OCI-M1 (cell line): ENCODE results near the gene CHMP1B.
"Not testable (repeated sequence)": the region's sequence is repeated elsewhere in the genome, so short reads cannot be mapped to it uniquely, and the experiment has no call there.

Experiments
- DNase-seq: peaks from one replicate; lab custom pipeline; 2025; lab: John Stamatoyannopoulos, UW

The CHMP1B gene

DNA sequence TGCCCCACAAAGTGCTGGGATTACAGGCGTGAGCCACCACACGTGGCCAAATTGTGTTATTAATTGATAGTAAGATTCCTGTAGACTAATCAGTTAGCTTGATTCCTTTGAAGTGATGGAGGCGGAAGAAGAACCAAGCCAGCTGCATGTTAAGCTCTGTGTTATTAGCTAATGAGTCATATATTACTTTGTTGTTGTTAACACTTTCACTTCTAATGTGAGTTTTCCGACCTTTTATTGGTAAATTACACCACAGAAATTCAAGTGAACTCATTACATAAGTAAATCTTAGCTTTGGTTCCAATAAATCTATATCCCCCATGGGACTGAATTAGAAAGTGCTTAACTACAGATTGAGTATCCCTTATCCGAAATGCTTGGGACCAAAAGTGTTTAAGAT, 20.3 kb downstream of the CHMP1B start:
- no peak for DNase-seq

DNA sequence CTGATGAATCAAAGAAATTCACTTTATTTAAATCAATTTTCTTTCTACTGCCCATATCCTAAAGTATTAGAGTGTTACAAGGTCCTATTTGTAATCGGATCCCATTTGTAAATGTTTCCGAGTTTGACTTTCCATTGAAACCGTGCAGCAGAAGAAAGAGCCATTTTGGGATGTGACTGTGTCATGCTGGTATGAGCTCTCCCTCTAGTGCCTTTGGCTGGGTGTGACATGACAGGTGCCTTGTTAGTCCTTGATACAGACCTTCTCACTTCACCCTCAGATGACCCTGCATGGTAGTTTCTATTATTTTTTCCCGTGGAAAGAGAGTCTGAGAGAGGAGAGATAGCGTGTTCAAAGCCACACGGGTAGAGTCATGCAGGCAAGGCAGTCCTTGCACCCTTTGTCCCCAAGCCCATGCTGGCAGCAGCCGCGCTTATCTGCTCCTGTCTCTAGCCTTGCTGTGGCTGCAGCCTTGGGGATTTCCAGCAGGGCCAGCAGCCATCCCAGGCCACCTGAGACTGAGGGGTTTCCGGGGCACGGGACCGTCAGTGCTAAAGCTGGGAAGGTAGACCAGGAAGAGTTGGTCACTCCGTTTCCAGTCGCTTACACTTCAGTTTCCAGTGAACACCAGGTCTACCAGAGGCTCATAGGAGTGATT, 21.4 kb downstream of the CHMP1B start:
- peak; percentile 61 for DNase-seq

DNA sequence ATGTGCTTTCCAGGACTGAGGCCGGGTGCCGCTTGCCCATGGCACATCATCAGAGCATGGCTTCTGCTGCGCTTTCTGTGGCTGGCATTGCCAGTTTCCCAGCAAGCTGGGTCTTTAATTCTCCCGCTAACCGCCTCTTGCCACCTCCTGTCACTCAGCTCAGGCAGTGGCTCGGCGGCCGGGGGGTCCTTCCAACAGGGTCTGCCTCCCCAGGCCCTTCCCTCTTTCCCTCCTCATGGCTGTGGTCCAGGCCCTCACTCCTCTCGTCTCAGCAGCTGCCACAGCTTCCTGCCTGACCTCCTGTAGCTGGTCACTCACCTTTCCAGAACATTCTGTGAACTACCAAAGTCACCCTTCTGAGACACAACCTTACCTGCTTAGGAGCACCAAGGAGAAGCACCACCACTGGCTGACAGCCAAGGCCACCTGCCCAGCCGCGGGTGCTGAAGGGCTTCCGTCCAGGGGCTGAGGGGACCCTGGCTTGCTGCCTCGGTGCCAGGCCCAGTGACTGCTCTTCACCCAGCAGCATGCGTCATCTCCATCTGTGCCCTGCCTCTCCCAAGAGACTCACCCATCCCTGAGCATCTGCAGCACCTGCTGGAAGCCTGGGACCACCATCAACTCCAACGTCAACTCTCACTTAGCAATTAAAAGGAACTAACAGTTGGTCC, 22.6 kb downstream of the CHMP1B start:
- DNase-seq = no peak

DNA sequence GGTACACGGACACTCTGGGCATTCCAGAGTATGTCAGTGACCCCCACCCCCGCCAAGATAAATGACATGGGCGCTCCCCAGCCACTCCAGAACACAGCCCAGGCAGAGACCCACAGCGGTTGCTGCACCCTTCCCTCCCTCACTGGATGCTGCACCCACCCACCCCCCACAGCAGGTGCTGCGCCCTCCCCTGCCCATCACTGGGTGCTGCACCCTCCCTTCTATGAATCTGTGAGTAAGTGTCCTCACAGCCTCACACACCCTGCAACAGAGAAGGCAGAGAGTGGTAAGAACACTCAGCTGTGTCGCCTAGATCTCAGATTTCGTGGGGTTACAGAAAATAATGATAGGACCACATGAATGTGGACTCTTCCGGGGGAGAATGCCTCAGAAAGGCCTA, 23.5 kb downstream of the CHMP1B start:
- no peak for DNase-seq

DNA sequence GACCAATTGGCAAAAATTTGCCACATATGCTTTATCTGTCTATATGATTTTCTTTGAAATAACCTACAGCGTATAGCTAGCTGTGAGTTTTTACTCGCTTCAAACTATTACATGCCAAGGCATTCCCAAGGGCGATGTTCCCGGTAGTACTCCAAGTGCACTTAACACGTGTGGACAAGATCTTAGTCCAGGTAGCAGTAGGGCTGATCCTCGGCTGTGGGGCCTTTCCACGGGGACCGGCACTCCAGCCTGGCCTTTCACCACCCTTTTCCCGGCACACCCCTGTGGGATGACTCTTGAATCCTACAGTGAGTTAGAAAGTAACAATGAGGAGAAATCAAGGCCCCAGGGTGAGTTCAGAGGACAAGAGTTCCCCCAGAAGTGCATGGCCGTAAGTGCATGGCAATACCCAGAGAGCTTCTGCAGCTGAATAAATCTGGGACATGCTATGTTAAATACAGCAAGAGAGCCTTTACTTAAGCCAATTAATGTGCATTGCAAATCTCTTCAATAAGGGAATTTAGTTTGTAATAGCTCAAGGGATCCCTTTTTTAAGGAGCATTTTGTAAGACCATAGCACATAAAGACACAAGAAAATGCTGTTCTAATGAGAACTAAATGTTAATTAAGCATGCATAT, 26.4 kb downstream of the CHMP1B start:
- DNase-seq = no peak

DNA sequence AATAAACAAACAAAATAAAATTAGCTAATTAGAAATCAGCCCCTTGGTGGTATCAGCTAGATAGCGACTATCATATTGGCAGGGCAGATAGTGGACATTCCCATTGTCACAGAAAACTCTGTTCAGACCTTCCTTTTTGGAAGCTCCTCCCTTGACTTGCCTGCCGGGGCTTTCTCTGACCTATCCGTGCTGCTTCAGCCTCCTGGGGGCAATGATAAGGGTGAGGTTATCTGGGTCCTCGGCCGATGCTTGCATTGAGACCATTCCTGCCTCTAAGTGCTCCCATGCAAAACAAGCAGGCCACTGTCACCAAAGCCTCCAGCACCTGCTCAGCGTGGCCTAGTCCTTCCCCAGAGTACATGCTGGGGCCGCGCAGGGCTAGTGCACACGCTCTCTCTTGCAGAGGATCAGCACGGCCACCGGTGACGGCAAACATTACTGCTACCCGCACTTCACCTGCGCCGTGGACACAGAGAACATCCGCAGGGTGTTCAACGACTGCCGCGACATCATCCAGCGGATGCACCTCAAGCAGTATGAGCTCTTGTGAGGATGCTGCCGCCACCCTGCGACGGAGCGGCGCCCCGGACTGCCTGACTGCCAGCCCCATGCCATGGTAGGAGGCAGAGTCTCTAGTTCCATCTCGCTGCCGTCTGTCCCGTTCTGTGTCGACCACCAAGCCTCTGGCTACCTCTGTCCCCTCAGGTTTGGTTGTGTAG, 29.5 kb downstream of the CHMP1B start:
- peak; percentile 79 for DNase-seq

DNA sequence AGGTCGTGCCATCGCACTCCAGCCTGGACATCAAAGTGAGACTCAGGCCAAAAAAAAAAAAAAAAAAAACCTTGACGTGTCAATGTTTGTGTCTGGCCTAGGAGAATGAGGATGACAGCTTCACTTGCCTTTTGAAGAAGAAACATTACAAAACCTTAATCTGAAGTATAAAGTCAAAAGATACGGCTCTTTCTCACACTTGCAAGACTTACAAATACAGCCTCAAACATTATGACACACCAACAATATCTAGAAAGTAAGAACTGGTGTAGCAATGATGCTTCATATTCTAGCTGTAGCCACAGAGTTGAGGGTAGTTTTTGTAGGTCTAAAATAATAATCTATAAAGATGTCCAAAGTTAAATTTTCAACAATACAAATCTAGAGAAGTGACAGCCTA, 31.4 kb downstream of the CHMP1B start:
- DNase-seq = no peak

DNA sequence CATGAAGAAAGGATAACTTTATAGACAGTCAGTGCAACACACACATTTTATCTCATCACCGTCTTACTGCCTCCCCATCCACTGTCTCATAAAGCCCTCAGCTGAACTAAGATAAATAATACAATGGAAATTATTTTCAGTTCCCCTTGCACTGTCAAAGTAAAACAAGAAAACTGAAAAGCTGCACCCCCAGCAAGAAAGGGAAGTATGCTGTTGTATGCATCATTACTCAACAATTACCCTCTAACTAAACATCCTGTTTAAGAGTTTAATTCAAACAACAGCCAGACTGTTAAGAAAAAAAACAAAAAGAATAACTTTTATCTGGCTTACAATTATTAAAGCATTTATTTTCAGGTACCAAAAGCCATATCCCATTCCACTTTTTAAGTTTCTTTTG, 31.9 kb downstream of the CHMP1B start:
- DNase-seq = peak; percentile 26

DNA sequence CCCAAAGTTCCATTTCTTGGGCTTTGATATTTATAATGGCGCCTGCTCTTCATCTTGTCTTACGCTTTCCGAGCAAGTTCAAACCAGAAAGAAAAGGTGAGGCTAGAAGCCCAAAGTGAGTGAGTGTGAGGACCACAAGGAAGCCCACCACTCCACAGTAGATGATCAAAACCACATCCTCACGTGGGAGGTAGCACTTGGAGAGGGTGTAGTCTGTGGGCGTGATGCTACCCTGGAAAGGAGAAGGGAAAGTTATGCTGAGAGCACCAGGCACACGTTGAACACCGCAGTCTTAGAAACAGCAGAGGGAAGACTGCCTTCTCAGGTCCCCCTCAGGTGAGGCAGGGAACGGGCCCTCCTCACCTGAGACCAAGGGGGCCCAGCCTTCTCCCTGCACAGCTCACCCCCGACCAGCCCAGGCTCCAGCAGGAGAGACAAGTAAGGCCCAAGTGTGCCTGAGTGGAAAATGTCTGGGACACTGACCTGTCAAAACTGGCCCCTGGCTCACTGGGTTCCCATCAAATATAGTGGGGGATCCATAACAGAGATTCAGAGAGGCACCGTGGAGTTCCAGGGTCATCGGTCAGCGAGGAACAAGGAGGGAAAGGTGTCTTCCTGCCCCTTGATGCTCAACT, 33.3 kb downstream of the CHMP1B start:
- no peak for DNase-seq

DNA sequence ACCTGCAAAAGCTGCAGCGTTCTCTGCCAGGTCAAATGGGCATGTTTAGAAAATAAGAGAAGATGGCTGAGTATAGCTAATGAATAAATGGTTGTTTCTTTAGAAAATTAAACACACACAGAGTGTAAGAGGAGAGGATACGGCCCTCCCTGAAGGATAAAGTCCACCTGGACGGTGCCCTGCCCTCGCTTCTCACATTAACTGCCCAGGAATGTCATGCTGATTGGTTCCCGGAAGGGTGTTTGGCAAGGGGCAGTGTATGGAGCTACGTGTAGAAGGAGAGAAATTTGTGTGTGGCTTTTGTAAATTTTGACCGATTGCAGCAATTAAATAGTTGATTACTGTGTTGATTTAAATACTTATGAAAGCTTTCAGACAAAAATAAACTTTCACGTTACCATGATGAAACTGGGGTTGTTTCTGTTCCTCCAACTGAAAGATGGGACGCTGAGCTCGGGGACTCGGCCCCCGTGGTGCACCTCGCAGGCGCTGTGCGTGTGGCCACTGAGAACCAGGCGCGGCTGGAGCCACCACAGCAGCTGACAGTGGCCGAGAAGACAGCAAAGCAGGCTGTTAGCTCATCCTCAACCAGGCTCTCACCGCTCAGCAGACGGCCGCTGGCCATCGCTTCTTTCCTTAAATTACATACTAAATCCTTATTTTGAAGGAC, 34.2 kb downstream of the CHMP1B start:
- no peak for DNase-seq

DNA sequence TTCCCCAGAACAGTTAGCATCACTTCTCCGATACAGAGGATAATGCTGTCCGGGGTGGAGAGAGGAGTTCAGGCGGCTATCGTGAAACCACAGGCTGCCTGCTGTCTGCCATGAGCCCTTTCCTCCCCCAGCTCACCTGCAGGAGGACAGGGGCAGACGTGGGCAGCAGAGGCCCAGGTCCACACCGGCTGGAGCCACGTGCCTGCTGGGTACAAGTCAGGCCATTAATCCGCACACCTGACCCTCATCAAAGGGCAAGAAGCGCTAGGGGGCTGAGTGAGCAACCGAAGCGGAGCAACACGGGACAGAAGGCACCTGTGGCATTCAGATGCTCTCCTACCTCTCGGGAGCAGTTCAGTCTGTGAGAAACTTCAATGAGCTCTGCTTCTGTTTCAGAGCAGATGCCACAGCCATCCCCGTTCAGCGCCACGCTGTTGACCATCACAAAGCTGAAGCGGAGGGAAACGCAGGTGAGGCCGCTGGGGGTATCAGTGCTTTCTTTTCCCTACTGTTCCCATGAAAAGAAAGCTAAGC, 35.4 kb downstream of the CHMP1B start:
- DNase-seq = no peak

DNA sequence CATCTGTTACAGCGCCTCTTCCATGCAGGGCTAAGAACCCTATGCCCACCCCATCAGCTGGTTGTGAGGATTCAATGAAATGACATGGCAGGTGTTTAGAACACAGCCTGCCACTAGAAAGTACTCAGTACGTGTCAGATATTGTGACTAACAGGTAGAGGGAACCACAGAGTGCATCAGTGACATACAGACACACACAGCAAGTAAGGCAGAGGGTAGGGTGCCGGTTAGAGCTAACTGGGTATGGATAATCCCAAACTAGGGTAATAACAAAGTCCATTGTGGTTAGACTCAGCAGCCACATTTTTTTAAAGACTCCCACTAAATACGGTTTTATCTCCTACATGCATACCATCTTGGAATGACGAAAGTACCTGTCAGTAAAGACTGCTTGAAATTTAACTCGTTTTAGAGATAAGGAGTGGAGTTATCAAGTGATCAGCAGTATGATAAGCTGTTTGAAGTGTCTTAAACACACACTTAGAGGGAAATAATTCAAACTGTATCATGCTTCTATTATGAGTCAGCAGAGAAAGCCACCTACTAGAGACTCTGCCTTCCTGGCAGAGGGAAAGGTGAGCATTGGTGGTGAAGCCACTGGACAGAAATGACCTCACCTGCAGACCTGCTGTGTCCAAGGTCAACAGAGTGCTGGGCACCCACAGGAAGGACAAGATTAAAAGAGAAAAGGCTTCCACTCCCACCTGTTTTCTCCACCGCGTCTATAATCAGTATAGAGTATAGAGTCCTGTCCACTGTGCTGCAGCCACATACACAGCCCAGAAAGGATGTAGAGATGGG, 36.3 kb downstream of the CHMP1B start:
- DNase-seq = no peak

DNA sequence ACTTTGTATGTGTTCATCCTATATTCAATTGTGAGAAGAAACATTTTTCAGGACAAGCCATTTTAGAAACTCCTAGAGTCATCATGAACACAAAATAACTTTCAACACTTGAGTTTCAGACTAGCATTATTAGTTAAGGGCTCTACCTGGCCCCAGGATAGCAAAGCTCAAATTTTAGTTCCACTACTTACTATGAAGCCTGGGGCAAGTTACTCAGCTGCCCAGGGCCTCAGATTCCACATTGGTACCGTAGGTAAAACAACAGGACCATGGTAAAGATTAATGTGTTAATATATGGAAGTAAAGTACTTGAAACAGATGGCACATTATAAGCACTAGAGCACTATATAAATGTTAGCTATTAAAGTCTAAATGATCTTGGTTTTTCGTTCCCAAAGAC, 37.5 kb downstream of the CHMP1B start:
- no peak for DNase-seq

DNA sequence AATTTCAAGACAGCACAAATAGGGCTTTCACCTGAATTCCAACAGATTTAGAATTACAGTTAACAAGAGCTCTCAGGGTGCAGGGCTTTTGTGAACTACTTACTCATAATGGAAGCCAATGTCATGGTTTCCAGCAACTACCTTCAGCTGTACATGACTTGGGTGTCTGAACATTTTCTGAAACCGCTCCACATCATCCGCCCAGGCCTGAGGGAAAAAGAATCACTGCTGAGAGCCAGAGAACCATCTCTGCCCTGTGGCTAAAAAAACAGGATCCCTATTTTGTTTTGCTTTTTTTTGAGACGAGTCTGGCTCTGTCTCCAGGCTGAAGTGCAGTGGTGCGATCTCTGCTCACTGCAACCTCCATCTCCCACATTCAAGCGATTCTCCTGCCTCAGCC, 38.1 kb downstream of the CHMP1B start:
- no peak for DNase-seq

DNA sequence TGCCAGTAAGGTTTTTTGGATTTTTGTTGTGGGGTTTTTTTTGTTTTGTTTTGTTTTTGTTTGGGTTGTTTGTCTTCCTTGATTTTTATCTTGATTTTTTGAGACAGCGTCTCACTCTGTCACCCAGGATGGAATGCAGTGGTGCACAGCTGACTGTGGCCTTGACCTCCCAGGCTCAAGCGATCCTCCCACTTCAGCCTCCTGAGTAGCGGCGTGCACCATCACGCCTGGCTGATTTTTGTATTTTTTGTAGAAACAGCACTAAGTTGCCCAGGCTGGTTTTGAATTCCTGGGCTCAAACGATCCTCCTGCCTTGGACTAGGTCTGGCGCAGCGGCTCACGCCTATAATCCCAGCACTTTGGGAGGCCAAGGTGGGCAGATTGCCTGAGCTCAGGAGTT, 40.5 kb downstream of the CHMP1B start:
- no peak for DNase-seq

DNA sequence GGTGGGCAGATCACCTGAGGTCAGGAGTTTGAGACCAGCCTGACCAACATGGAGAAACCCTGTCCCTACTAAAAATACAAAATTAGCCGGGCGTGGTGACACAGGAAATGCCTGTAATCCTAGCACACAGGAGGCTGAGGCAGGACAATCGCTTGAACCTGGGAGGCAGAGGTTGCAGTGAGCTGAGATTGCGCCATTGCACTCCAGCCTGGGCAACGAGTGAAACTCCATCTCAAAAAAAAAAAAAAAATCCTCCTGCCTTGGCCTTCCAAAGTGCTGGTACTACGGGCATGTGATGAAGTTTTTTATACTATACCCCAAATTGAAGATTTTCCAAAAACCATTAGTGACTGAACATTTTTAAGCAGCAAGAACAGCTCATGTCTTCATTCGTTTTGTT, 41.2 kb downstream of the CHMP1B start:
- not testable (repeated sequence) for DNase-seq

DNA sequence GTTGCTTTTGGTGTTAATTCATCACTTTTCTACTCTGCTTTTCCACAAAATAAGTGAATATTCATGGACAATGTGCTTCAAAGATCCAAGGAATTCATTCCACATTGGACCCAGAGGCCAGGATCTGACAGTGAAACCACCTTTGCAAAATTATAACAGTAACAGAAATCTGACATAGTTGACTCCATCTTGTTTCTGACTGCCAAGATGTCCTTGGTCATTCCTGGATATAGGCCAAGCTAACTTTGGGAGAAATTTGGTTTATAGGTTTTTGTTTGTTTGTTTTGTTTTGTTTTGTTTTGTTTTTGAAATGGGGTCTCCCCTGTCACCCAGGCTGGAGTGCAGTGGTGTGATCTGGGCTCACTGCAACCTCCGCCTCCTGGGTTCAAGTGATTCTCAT, 46.6 kb downstream of the CHMP1B start:
- no peak for DNase-seq

DNA sequence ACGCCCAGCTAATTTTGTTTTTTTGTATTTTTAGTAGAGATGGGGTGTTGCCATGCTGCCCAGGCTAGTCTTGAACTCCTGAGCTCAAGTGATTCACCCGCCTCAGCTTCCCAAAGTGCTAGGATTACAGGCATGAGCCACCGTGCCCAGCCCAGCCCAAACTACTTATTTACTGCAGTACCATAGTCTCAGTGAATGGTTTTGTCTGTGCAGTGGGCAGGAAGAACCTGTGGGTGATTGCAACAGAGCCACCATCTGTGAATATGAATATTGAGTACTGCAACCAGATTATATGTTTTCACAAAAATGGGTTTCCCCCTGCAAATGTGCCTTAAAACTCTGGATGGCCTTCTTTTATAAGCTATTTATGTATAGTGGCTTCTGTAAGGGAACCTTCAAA, 47.9 kb downstream of the CHMP1B start:
- DNase-seq = no peak

DNA sequence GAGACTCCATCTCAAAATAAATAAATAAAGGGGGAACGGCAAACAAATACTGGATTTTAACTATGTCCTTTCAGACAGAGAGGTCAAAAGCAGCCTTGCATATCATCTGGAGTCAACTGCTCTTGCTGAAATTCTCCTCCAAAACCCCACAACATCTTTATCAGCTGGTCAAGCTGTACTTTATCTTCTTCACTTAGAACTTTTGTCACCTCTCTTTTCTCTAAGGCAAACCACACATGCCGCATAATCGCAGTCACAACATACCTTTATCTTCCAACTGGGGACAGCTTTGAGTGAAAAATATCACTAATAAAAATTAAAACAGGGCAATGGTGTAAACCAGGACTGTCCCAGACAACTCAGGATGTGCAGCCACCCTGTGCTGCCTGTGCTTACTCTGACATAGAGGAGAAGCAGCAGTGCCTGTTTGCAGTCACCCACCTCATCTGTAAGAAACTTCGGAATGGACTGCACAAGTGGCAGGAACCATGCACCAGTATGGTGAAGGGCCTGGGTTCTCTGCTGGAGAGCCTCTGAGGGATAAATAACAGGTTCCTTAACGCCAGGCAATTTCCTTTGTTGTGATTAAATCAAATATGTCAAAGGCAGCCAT, 50.7 kb downstream of the CHMP1B start:
- DNase-seq = peak; percentile 16
